GM18499 (cell line): Measurements from ENCODE around the gene DDX42.
"Not testable (repeated sequence)": the region's sequence is repeated elsewhere in the genome, so short reads cannot be mapped to it uniquely, and the experiment has no call there.

Source experiments
- ATAC-seq: cut with Tn5 transposase; IDR thresholded peaks from one replicate; pipeline ENCODE4 v1.9.1; 2021; ENCODE audit warnings: moderate number of reproducible peaks; ENCODE audit not compliant: insufficient read depth, unreplicated experiment

The DDX42 gene

GRCh38 chr17:63859257-63859656 lies 85.3 kb downstream of the DDX42 start:
- ATAC-seq = no peak

- not testable (repeated sequence) for ATAC-seq
These were observed 92.7 kb downstream of the DDX42 start for GRCh38 chr17:63866625-63867024.
